Activated CD4-positive, CD25-positive, alpha-beta regulatory T cell treated with anti-CD3 and anti-CD28 coated beads, Interleukin-2, amount 50 U/mL, for 16 hours (primary cell): ENCODE data around the gene OOSP4A.

Source experiments
- DNase-seq: peaks from one replicate; pipeline ENCODE4 v3.0.0-alpha.2; 2020; ENCODE audit warnings: low read depth, low spot score

The OOSP4A gene

GRCh38 chr11:59963733-59964132, at the start of gene OOSP4A:
Gene OOSP4A, plus strand, starts transcription at chr11:59964033. Its CDS starts 0 bp downstream, at chr11:59964033.
- no peak for DNase-seq

DNA sequence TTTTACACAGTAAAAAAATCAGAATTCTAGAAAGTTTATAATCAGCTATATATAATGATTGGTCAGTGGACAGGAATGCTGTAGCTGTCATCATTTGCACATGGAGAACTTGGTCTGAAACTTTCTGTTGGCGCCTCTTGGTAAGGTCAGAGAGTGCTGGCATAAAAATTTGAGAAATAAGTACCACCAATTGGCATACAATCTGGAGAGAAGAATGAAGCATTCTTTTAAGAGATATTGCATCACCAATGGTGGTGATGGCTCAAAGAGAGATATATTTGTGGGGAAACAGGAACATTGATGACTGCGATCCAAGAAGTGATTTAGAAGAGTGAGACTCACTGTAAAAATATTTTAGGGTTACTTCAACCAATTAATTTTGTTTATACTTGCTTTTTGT, 45.4 kb upstream of the OOSP4A start:
- no peak for DNase-seq

- no peak for DNase-seq
Observed at GRCh38 chr11:59918987-59919589, 44.7 kb upstream of the OOSP4A start.

DNA sequence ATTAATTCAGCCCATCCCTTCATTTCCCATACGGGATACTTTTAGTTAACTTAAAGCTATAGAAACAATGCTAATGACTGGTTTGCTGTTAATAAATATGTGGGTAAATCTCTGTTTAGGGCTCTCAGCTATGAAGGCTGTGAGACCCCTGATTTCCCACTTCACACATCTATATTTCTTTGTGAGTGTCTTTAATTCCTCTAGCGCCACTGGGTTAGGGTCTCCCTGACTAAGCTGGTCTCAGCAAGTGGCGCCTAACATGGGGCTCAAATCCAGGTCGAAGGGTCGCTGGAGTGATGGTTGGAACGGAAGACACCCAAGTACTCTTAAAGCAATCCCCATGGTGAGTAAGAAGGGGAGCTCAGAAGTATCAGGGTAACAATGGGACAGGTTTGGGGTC, 40.0 kb upstream of the OOSP4A start:
- DNase-seq = no peak

GRCh38 chr11:59931688-59932087, 32.1 kb upstream of the OOSP4A start:
- no peak for DNase-seq

DNA sequence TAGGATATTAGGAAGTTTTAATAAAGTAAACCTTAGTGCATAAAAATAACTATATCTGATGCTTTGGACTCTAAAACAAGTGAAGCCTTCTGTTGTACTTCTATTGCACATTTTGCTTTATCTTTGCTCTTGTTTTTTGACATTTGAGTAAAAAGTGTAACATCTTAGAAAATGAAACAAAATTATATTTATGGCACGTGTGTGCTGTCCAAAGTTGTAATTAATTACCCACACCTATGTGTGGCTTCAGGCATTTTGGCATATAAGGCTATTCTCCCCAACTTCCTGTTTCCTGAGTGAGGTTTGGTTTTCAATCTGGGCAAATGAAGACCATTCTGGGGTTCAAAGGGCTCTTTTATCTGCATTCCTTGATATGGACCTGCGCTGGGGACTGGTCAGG, 25.7 kb upstream of the OOSP4A start, which contains the start of gene OOSP1:
Gene OOSP1 (plus strand): TSS at position 301 of the 400 bp plus-strand sequence. CDS start 23 bp downstream, at position 324.
- no peak for DNase-seq

- DNase-seq = no peak
Observed at GRCh38 chr11:59938718-59939117, 25.1 kb upstream of the OOSP4A start.

DNA sequence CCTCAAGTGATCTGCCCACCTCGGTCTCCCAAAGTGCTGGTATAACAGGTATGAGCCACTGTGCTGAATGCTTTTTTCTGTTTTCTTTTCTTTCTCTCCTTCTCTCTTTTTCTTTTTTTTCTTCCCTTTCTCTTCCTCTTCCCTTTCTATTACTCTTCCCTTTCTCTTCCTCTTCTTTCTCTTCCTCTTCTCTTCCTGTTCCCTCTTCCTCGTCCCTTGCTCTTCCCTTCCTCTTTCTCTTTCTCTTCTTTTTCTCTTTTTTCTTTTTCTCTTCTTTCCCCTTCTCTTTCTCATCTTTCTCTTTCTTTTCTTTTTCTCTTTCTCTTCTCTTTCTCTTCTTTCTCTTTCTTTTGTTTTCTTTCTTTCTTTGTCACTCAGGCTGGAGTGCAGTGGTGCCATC, 24.4 kb upstream of the OOSP4A start:
- DNase-seq = no peak

- DNase-seq = no peak
Observed at GRCh38 chr11:59941091-59941490, 22.7 kb upstream of the OOSP4A start.

DNA sequence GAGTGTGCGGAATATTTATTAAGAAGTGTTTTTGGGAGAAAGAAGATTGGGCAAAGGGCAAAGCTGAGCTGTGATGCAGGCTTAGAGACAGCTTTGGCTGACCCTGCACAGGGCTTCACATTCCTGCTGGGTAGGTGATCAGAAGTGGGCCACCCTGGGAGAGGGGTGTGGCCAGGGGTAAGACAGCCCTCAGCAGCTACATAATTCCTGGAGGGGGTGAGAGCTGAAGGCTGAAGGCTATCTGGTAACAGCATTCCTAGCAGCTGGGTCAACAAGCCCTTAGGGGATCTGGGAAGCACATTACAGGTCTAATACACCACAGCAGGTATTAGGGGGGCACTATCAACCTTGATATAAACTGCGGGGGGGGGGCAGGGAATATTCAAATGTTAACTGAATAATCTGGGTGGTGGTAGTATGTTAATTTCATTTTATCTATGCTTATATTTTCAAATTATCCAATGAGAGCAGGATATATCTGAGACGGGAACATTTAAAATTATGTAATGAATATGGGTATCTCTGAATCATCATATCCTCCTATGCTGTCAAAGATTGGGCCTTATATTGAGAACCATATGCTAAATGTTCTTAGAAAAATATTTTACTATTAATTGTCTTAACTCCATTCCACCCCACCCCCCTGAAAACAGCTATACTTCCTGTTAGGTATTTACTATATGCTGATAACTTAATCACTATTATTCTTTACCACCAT, 19.7 kb upstream of the OOSP4A start:
- DNase-seq = no peak

- DNase-seq = no peak
Observed at GRCh38 chr11:59944720-59945119, 19.1 kb upstream of the OOSP4A start.

DNA sequence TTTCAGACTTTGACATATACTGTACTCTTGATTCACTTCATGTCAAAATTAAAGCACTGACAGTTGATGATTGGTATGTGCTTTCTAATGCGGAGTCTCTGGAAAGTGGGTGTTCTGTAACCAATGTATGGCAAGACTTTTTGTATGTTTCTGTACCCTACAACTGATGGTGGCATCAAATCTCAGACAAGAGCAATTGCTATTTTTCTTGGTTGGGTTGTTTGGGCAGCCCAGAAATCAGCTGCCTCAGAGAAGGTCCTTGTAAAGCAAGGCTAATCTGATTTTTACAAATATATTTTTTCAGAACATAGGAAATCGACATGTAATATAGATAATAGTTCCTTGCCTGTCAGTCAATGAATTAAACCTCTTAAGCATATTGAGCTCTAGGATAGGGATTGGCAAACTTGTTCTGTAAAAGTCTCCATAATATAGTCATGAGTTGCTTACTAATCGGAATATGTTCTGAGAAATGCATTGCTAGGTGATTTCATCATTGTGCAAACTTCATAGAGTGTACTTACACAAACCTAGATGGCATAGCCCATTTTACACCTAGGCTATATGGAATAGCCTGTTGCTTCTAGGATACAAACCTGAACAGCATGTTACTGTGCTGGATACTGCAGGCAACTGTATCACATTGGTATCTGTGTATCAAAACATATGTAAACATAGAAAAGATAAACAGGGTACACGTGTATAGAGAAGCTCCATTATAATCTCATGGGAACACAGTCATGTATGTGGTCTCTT, 10.2 kb upstream of the OOSP4A start:
- DNase-seq = no peak

- DNase-seq = no peak
Observed at GRCh38 chr11:59954219-59954847, 9.5 kb upstream of the OOSP4A start.

DNA sequence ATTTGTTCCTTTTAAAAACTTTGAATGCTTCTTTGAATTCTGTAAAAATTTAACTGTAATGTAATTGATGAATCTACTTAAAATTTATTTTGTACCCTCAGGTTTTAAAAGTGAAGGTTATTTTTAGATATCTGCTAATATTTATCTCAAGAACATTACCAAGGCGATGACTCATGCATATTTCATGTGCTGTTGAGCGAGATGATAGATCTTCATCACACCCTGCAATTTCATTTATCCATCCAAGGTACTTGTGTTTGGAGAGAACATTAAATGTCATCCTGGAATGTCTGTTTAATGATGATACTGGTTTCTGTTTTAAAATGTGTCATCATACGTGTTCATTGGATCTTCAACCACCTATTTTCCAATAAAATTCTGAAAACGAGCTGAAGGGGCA, 6.7 kb upstream of the OOSP4A start:
- DNase-seq = no peak

DNA sequence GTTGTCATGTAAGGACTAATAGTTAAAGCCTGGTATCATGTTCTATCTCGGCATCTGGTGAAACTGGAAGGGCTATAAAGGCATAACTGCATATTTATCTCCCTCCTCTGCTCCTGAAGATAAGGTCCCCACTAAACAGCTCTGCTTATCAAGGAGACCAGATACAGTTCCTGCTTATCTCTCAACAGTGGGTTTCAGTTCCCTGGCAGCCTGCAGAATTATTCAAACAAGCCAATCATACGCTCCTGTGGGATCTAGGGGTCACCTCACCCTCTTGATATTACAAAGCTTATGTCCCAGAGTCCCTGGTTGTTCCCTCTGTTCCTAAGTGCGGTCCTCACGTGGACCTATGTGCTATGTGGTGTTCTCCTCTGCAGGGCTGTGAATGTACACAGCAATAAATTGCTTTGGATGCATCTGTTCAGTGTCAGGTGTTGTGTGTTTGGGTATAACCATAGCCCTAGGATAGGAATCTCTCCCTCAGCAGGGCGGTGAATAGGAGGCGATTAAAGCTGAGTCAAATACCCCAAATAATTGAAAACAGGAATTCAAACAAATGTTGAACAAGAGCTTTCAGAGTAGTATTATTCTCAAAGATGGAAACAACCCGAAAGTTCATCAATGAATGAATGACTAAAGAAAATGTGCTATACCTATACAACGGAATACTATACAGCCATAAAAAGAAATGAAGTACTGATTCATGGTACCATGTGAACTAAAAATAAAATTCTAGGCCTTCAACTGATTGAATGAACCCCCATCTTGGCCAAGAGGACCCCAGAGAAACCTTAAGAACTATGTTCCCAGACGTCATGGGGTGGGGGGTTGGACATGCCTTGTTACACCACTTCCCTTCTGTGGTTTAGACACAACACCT, 3.1 kb upstream of the OOSP4A start:
- DNase-seq = no peak

- DNase-seq = no peak
Observed at GRCh38 chr11:59962107-59962482, 1.7 kb upstream of the OOSP4A start.

DNA sequence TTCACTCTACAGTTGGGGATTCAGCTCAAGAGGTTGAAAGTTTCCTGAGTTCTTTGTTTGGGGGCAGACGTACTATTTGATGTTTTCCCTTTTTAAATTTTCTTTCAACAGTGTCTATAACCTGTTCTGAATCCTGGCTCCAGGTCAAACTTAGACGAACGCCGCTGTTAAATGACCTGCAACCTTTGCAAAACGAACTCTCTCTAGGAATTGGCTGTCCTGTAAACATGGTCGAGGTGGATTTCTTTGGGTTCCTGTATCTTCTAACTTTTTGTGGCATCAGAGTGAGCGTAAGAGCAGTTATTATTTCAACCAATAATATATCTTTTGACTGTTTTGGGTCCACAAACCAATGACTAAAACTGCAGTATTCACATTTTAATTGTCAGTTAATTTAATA, 1.6 kb downstream of the OOSP4A start:
- no peak for DNase-seq

DNA sequence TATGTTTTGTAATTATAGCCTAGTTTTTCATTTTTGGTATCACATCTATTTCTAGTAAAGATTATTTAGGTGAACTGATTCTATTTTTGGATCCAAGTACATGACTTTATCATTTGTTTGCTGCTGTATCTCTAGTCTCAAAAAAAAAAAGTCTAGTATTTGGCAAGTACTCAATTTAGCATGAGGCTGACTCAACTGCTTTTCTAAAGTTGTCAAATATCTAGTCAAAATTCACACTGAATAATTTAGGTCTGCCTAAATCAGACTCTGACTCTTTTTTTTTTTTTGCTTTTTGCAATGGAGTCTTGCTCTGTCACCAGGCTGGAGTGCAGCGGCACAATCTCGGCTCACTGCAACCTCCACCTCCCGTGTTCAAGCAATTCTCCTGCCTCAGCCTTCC, 2.4 kb downstream of the OOSP4A start:
- DNase-seq = no peak

DNA sequence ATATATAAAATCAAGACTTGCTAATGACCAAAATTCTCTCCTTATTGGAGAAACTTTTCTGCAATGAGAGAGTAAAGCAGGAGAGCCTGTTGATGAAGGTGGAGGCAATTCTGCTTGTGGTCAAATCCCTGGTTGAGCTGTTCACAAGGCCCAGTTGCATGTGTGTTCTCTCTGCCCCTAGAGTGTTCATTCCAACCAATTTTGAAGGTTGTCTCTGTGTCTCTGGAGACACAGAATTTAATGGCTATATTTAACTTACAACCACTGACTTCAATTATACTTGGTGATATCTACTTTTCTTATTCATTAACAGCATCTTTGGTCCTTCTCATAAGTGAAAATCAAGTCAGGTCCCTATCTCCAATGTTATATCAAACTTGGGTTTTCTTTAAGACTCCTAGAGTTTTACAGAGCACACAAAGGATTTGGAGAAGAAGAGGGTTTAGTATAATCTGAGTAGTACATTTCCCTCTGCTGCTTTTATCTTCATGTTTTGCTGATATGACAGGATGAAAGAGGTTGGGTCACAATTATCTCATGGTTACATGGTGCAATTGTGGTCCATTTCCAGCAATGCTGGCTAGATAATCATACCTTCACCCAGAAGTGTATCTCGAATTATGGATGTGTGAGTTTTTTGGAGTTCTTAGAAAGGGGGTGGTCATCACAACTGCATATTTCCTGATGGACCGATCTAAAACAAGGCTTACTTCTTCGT, 4.0 kb downstream of the OOSP4A start:
- DNase-seq = no peak

- no peak for DNase-seq
Observed at GRCh38 chr11:59968395-59968783, 4.6 kb downstream of the OOSP4A start.

DNA sequence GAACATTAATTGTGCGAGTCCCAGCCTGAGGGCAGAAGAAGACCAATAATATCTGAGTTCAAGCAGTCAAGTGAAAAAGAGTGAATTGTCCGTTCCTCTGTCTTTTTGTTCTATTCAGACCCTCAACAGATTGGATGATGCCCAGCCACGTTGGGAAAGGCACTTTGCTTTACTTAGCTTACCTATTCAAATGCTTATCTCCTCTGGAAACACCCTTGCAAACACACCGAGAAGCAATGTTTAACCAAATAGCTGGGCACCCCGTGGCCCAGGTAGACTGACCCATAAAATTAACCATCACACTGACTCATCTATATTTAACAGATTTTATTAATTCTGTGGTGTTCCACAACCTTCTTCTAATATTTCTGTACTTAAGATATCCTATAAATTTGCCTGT, 9.3 kb downstream of the OOSP4A start:
- no peak for DNase-seq
